HG03060 (cell line): ENCODE measurements around the gene GALNT18.

ENCODE experiments used
- ATAC-seq: cut with Tn5 transposase; IDR thresholded peaks from one replicate; pipeline ENCODE4 v1.9.1; 2021; ENCODE audit warnings: low read depth, moderate number of reproducible peaks; ENCODE audit not compliant: unreplicated experiment

GALNT18 gene

DNA sequence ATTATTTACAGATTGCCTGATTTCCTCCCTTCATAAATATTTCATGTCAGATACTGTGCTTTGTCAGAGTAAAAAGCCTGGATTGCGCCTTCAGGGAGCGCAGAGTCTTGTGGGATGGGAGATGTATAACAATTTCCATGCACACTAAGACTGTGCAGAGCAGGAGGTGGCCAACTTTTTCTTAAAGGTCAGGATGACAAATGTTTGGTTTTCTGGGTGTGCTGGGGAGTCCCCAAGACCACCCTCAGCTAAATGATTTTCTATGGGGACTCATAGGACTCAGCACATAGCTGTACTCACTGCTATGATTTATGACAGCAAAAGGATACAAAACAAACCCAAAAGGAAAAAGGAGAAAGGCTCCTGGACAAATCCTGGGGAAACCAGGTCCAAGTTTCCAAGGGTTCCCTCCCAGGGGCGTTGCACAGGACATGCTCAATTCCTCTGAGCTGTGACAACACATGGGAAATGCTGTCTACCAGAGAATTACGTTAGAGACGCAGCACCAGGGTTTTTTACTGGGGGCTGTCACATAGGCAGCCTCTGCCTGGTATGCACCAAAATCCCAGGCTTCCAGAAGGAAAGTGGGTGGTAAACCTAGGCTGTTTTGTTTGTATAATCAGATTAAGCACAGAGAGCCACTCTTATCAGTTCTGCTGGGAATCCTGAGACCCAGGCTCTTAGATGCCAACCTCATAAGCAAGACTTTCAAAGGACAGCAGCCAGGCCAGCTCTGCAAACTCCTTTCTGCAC is 327.8 kb downstream of the GALNT18 start:
- no peak for ATAC-seq

DNA sequence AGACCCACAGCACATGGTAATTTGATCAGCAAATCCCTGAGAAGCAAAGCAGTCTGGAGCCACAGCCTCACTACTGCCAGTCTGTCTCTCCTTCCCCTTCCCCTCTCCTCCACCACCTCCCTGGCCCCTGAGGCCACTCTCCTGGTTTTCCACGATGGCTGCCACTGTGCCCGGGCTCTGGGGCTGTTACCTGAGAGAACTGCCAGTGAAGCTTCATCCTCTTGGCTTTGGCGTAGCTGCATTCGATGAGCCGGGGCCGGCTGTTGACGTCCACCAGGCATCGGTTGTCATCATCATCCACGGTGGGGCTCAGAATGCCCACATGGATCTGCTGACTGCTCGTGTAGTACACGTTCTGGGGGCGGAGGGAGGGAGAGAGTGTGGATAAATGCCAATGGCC is 329.0 kb downstream of the GALNT18 start:
- no peak for ATAC-seq

DNA sequence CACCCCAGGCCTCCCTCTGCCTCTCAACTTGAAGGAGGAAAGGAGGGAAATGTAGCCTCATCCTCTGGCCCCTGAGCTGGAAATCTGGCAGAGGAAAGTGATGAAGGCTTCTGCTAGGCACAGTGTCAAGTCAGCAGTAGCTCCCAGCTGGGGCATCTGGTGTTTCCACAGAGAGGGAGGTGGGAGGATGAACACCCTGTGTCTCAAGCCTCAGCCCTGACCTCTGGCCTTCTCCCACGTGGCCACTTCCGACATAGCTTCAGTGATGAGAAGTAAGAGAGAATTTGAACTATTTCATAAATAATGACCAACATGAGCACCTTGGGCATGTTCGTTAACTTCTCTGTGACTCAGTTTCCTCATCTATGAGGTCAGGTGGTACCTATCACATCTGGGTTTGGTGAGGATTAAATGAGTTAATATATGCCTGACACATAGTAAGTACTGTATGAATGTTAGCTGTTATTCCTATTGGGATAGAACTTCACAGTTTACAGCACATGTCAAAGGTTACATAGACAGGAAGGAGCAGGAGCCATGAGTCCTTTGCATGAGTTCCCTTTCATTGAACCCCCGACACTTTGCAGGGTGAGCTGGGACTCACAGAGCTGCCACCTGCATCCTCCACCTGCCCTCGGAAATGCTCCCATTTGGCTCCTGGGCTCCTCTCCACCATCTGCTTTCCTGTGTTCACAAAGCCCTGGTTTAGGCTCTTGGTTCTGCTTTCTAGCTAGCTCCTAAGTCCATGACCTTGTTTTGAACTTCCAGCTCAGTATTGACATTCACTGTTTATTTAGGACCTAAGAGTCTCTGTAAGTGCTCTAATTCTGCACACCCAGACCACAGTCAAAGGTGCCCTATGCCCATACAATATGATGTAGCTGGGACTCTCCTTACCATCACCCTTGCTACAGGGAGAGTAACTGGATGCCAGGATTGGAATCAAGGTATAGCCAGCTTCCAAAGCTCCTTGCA is 330.5 kb downstream of the GALNT18 start:
- no peak for ATAC-seq

DNA sequence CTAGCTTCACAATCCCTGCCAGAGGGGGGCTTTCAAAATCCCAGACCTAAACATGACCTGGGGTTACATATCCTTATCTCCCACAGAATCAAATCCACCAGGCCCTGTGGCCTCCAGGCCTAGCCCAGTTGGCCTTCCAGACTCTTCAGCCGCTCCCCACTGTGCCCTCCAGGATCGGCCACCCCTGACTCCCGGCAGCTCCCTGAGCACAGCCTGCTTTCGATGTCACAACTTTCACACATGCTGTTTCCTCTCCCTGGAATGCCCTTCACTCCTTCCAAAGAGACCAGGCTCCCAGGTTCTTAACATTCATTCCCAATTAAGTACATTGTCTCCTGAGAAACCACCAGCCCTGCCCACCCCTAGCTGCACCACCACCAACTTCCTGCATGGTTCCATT is 331.5 kb downstream of the GALNT18 start:
- ATAC-seq: no peak

DNA sequence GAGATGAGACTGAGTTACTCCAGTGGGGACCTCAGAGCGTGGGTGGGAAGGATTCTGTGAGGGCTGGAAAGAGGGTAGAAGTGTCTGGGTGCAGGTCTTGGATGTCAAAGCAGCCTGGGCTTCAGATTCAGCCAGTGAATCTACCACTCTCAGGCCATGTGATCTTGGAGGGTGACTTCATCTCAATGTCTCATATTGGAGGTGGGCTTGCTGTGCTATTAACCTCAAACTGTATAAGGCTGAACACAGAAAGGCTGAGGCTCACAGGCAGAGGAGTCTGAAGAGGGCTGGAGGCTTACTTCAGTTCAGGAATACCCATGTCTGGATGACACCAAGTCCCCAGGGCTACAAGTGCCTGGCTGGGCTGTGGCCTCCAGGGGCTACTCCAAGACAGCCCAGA is 332.1 kb downstream of the GALNT18 start:
- ATAC-seq: no peak

DNA sequence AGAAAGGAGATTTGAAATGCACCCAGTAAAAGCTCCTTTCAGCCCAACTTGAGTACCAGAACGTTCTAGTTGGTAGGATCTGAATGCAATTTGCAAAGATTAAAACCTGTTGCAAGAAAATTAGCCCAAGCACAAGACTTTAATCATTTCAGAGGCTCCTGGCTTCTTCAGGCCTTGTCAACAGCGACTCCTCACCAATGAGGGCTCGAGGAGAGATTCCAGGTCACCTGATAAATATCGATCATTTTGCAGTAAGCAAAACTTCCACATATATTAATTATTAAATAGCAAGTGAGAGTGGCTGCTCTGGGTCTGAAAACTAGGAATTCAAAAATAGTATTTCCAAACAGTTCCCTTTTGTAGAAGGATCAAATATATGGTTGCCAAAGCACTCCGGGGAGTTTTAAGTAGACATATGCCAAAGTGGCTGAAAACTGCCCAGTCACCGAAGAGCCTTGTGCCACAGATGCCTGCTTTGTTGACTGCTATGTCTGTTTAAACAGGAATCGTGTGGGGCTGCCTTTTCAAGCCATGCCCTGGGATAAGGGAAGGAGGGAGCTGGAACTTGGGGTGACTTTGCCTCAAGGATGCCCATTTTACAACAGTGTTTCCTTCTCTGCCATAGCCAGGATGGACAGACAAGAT is 332.7 kb downstream of the GALNT18 start:
- no peak for ATAC-seq

DNA sequence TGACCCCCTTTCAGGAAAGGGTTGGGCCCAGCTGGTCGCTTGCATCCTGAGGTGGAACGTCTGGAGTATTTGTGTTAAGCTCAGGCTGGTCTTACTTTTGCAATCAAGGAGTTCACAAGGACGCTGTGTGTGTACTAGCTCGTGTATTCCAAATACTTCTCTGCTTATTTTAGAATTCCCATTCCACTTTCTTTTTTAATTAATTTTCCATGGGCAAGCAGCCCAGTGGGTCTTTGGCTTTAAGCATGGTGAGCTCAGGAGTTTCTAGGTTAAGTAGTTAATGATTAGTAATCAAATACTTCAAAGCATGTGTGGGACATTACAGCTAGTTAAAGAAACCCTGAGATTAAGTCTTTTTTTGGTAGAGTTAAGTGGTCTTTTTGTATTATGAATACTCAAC is 337.3 kb downstream of the GALNT18 start:
- no peak for ATAC-seq

DNA sequence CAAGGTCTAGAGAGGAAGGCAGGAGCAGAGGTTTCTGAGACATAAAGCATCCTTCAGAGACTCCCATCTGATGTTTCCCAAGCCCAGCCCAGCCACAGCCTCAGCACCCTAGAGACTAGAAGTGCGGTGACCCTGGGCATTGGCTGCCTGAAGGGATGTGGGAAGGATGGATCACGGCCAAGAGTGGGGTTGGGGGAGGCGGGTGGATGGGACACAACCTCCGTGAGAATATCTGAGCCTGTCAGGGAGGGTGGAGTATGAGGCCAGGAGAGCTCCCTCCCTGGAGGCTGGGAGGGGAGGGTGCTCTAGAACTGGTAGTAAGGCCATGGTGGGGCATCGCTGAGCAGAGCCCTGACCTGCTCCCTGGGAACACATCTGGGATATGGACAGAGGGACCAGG is 340.2 kb downstream of the GALNT18 start:
- ATAC-seq: no peak

DNA sequence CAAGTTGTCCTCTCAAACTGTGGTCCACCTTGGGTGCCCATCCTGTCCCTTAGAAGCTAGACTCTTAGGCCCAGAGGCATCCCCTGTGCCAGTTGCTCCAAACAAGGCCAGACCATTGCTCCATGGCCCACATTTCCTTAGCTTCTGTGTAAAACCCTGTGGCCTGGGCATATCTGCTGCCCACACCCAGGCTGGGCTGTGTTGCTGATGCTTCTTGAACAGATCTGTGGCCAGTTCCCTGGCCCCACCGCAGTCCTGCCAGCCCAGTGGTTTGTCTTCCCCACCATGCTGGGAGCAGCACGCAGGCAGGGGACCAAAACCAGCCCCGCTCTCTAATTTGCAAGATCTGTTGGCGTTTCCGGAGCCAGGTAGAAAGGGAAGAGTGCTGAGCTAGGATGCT is 341.0 kb downstream of the GALNT18 start:
- no peak for ATAC-seq

DNA sequence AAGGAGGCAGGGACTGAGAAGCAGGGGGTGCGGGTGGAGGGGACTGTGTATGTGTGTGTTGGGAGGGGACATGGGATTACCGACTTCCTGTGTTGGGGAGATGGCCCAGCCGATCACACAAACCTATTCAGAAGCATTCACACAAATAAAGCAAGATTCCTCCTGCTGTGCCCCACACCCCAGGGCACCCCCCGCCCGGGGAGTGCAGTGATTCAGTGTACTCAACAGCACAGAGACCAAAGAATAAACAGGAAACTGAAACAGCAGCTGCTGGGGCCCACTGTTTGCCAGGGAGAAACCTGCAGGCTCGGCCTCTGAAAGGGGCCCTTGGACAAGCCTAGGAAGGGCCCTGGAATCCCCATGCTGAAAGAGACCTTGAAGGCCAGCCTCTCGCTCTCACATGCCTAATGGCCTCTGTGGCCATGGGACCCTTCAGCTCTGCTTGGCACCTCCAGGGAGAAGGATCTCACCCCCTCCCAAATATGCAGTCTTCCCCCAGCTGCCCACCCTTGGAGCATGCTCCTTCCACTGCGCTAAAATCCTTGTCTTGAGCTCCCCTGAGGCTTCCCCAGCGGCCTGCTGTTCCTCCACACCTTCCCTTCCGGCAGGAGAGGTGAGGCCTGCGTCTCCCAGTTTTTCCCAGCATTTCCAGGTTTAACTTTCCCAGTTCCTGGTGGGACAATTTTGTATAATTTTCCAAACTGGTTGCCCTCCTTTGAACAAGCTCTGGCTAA is 341.7 kb downstream of the GALNT18 start:
- ATAC-seq: no peak

DNA sequence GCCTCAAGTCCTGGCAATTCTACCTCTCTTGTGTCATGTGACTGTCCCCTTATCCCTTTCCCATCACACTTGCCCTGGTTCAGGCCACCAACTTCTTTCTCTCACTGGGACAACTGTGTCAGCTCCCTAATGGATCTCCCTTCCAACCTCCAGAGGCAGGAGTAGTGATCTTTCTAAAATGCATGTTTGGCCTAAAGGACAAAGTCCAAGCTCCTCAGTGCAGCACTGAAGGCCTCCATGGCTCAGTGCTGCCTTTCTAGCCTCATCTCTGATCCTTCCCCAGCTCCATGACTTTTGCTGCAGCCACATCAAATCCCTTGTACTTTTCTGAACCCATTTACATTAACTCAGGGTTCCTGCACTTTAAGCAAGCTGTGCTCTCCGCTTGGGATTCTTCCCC is 349.6 kb downstream of the GALNT18 start:
- no peak for ATAC-seq

DNA sequence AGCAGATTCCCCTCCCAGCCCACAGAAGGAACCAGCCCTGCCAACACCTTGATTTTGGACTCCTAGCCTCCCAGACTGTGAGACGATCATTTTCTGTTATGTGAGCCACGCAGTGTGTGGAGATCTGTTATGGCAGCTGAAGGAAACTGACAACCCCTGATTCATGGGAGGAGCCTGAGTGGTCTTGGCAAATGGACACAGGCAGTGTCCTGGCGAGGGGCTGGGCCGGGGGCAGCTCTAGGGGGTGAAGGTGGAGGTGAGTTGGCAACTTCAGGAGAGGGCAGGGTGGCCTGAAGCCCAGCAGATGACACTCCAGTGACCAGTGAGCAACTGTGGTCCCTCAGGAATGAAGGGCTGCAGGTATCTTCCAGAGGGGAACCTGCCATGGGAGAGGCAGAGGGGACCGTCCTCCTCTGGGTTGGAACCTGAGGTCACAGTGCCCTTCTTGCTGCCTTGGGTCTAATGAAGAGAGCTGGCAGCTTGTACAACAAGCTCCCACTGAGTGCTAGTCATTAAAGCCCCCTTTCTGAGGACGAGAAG is 351.5 kb downstream of the GALNT18 start:
- ATAC-seq: no peak

DNA sequence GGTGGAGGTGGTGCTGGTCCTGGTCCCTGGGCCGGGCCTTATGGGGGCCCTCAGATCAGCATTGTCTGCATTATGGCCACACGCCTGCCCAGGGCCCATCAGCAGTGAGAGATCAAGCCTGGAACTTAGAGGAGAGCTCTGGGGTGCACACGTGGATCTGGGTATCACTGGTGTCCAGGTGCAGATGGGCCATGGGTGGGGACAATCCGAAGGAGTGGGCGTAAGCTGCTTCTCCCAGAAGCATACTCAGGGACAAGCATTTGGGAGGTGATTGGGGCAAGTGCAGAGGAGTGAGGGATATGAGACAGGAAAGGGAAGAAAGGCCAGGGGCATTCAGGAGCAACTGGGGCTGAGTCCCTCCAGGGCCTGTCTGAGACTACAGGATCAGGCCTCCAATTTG is 353.1 kb downstream of the GALNT18 start:
- ATAC-seq: no peak

DNA sequence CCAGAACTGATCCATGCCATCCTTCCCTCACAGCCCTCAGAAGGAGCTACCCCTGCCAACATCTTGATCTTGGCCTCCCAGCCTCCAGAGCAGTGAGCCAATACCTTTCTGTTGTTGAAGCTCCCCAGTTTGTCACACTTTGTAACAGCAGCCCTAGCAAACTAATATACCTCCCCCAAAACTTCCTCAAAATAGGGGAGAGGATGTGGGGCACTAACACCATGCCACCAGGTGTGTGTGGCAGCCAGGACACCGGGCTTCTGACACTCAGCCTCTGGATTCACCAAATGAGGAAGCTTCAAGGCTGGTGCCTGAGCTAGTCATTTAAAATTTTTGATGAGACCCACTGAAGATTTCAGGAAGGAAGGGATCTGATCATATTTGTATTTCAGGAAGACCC is 353.7 kb downstream of the GALNT18 start:
- no peak for ATAC-seq

DNA sequence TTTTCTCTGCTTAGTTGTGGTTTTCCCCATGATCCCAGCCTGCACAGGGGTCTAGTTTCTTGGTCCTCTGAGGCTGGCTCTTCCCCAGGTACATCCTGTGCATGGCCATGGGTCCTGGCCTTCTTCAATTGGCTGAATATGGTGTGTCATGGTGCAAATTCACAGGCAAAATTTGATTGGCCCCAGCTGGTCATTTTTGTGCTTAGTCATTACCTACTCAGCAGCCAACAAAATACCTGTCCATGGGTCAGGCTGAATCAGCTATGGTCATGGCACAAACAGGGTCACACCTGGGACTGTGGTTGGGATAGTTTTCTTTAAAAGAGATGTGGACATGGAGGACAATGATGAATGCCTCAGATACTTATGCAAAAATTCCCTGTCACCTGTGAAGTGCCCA is 354.5 kb downstream of the GALNT18 start:
- ATAC-seq: no peak

DNA sequence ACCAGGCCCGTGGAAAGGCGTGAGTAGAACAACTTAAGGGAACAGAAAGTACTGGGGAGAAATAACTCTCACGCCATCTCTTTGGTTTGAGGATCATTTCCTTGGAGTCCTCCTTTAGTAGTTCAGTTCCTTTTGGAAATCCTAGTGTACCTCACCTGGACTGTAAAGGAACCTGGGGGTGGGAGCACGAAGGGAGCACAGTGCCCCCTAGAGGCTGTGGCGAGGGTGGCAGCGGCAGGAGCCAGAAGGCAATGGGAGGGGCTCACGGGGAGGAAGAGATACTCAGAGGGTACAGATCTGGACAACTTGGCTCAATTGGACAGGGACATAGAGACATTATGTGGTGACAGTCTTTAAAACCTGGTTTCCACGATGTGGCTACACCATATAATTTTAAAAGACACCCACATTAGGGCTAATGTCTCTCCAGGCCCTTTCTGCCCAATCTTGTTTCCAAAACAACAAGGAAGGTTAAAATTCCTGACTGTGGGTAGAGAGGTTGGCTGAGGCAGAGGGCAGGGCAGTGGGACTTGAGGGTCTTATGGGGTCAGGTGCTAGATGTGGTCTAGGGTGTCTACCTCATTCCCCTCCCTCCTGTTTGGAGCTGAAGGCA is 355.7 kb downstream of the GALNT18 start:
- ATAC-seq: no peak

DNA sequence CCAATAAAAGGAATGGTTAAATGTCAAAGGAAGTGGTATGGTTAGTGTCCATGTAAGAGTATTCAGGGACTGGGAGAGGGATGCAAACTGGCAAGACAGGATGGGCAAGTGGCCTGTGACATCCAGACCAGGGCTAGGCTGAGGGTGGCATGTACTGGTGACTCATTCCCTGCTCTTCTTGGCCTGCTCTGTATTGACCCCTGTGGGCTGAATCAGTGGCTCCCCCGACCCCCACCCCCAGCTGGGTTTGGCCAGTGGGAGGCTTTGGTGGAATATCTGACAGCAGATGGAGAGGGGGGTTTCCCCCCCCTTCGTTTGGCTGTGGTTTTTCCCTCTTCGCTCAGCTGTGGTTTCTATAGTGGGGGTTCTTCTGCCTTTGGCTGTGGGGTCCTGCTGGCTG is 356.5 kb downstream of the GALNT18 start:
- ATAC-seq: no peak

DNA sequence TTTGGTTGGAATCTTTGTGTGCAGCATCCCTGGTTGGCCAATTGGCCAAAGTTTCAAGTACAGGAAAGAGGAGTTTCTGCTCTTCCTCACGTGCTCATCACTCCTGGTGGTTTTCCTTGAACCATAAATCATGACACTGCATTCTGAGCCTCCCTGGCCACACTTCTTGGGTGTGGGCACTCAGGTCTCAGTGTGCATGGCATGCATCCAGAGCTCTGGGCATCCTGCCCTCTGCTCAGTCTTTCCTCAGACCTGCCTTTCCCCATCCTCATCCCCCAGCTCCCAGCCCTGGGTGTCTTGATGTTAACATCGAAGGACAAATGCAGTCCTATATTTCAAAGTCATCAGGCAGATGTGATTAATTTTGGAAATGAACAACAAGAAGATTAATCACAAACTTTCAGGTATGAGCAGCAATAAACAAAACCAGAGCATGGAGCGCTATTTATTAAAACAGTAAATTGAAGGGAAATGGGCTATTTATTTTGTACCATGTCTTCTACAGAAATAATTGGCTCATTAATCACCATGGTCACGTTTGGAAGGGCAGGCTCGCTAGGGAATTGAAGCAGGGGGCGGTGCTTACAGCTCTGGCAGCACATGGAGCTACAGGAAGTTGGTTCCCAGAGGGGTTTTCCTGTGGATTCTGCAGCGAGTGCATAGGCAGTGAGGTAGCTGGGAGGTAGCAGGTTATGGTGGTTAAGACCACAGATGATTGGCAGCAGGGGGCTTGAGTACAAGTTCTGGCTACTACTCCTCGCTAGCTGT is 358.4 kb downstream of the GALNT18 start:
- no peak for ATAC-seq
